Endodermal cell (in vitro differentiated cells): ENCODE data around the gene CMIP. TPM values are rescaled to one million over a fixed set of nuclear protein-coding genes. Genes with fewer than 3 reads are reported as not detected.

Experiments used
- DNase-seq: peaks from one replicate; pipeline ENCODE4 v3.0.0-alpha.2; 2017
- H3K27ac ChIP-seq: 2 replicates; pipeline ENCODE4 v1.5.1; 2013; ENCODE audit warnings: mild to moderate bottlenecking, low read depth, low read length, moderate library complexity
- H3K27me3 ChIP-seq: 2 replicates; pipeline ENCODE4 v1.6.1; 2013; ENCODE audit warnings: mild to moderate bottlenecking, low read length, moderate library complexity; ENCODE audit not compliant: insufficient read depth, control insufficient read depth, poor library complexity, severe bottlenecking
- H3K36me3 ChIP-seq: 2 replicates; pipeline ENCODE4 v1.7.0; 2013; ENCODE audit warnings: mild to moderate bottlenecking, low read length, moderate library complexity; ENCODE audit not compliant: control insufficient read depth, insufficient read depth
- H3K4me1 ChIP-seq: one replicate; pipeline ENCODE4 v1.7.0; 2013; ENCODE audit warnings: low read length; ENCODE audit not compliant: control insufficient read depth, insufficient read depth
- H3K4me3 ChIP-seq: 2 replicates; pipeline ENCODE4 v1.5.1; 2013; ENCODE audit warnings: mild to moderate bottlenecking, low read length, moderate library complexity
- H3K9ac ChIP-seq: 2 replicates; pipeline ENCODE4 v1.6.1; 2013; ENCODE audit warnings: mild to moderate bottlenecking, low read length, moderate library complexity; ENCODE audit not compliant: poor library complexity, severe bottlenecking; ENCODE audit errors: extremely low read depth
- H3K9me3 ChIP-seq: 2 replicates; pipeline ENCODE4 v1.6.1; 2013; ENCODE audit warnings: mild to moderate bottlenecking, low read length, moderate library complexity; ENCODE audit not compliant: control insufficient read depth
- H3K27ac Mint-ChIP-seq: 2 replicates; pipeline ENCODE4 v1.8.0; 2020; ENCODE audit warnings: mixed read lengths
- H3K27me3 Mint-ChIP-seq: 2 replicates; pipeline ENCODE4 v1.8.0; 2021; ENCODE audit warnings: mild to moderate bottlenecking, mixed read lengths; ENCODE audit not compliant: insufficient read depth
- H3K36me3 Mint-ChIP-seq: 2 replicates; pipeline ENCODE4 v1.8.0; 2020; ENCODE audit warnings: low read depth, mixed read lengths
- H3K4me1 Mint-ChIP-seq: 2 replicates; pipeline ENCODE4 v1.8.0; 2020; ENCODE audit warnings: mixed read lengths
- H3K4me3 Mint-ChIP-seq: 2 replicates; pipeline ENCODE4 v1.8.0; 2020; ENCODE audit warnings: mild to moderate bottlenecking, moderate library complexity, mixed read lengths
- H3K9me3 Mint-ChIP-seq: 2 replicates; pipeline ENCODE4 v1.8.0; 2020; ENCODE audit warnings: mild to moderate bottlenecking, mixed read lengths
- WGBS, 2 experiments: methylation state at CpG; one replicate each; pipeline versions ENCODE4 v1.1.5 to v1.1.7; 2013; ENCODE audit warnings: missing lambda C conversion rate in 2 of 2, mixed read lengths in 1 of 2; ENCODE audit not compliant: insufficient coverage in 1 of 2, insufficient read length in 1 of 2; 5-methylcytosine and 5-hydroxymethylcytosine counted together
- total RNA-seq, 2 donors: library from RNA; stranded (reverse); fragmentation: NEBNext Ultra II Directional in 1 of 2; extraction: Animal tissue kit (Norgen Biotek cat#: 25700) in 1 of 2; gene quantifications; 2 replicates in 1 of 2; 3 replicates in 1 of 2; pipeline ENCODE4 v1.2.1, GENCODE V29; 2021
- TF ChIP-seq, protein P1 (sequence below): fragments of 200-600 bp; sonication (generic); conservative IDR thresholded peaks from 2 replicates; pipeline ENCODE4 v1.5.0; 2021; ENCODE audit warnings: antibody characterized with exemption, mild to moderate bottlenecking

Gene CMIP
- total RNA-seq, 2 donors from 2014 or later = 64.0 to 64.7 TPM

DNA sequence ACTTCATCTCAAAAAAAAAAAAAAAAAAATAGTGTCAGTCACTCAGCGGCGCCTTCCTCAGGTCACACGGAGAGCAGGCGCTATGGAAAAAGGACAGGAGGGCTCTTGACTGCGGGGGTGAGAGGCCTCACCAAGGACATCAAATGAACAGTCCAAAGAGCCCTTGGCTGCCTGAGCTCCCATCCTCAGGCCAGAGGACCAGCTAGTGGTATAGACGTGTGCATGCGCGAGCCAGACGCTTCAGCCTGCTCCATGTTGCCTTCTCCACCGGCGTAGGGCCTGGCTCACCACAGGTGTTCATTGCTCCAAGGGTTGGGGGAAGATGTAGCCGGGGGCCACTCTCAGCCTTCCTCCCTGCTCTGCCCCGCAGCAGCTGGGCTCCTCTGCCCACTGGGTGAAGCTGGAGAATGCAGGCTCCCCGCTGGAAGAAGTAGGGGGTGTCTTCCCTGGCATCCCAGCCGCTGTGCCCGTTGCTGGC, 268.7 kb downstream of the CMIP start:
- H3K4me1 ChIP-seq = no peaks in the 10 kb centered on the region
- TF ChIP-seq, protein P1, sequence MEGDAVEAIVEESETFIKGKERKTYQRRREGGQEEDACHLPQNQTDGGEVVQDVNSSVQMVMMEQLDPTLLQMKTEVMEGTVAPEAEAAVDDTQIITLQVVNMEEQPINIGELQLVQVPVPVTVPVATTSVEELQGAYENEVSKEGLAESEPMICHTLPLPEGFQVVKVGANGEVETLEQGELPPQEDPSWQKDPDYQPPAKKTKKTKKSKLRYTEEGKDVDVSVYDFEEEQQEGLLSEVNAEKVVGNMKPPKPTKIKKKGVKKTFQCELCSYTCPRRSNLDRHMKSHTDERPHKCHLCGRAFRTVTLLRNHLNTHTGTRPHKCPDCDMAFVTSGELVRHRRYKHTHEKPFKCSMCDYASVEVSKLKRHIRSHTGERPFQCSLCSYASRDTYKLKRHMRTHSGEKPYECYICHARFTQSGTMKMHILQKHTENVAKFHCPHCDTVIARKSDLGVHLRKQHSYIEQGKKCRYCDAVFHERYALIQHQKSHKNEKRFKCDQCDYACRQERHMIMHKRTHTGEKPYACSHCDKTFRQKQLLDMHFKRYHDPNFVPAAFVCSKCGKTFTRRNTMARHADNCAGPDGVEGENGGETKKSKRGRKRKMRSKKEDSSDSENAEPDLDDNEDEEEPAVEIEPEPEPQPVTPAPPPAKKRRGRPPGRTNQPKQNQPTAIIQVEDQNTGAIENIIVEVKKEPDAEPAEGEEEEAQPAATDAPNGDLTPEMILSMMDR = peak; percentile 29
- H3K9me3 Mint-ChIP-seq = no peaks in the 10 kb centered on the region
- peaks cover 9% of the 10 kb centered on the region for H3K36me3 Mint-ChIP-seq
- no peak overlapping the region for H3K9ac ChIP-seq
- peaks cover 23% of the 10 kb centered on the region for H3K4me1 Mint-ChIP-seq
- no peaks in the 10 kb centered on the region for H3K9me3 ChIP-seq
- no peak overlapping the region for H3K27ac ChIP-seq
- no peak overlapping the region for H3K4me3 ChIP-seq
- H3K27me3 Mint-ChIP-seq = no peaks in the 10 kb centered on the region
- H3K27me3 ChIP-seq = no peaks in the 10 kb centered on the region
- H3K36me3 ChIP-seq = peaks cover 9% of the 10 kb centered on the region
- DNase-seq = peak; percentile 66
- H3K27ac Mint-ChIP-seq = no peak overlapping the region
- WGBS, 2 experiments = 92 to 99% methylated on average over 8 to 16 of the region's 16 CpGs
- H3K4me3 Mint-ChIP-seq = no peak overlapping the region

DNA sequence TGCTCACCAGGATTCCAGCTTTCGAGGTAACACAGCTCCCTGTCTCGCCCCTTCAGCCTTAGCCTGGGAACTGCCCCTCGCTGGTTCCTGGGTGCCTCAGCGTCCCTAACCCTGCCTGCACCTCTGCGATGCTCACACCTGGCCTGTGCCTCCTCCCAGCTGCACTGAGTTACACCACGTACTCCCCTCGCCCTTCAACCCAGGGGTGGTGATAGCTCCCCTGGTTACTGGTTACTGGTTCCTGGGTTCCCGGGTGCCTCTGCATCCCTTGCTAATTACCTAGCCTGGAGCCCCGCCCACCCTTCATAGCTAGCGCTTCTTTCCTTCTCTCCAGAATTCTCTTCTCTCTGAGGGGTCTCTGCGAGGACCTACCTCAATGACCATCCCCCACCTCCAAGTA, 269.2 kb downstream of the CMIP start:
- Histone ChIP-seq H3K9ac (no peak overlapping the region), H3K9me3 (no peaks in the 10 kb centered on the region), H3K4me1 (no peaks in the 10 kb centered on the region), H3K36me3 (peaks cover 5% of the 10 kb centered on the region), H3K4me3 (no peak overlapping the region), H3K27ac (no peak overlapping the region), H3K27me3 (no peaks in the 10 kb centered on the region)
- no peaks in the 10 kb centered on the region for H3K27me3 Mint-ChIP-seq
- DNase-seq = peak; percentile 61
- H3K9me3 Mint-ChIP-seq = no peaks in the 10 kb centered on the region
- TF ChIP-seq, protein P1 = no peak
- no peak overlapping the region for H3K4me3 Mint-ChIP-seq
- H3K27ac Mint-ChIP-seq = no peak overlapping the region
- H3K36me3 Mint-ChIP-seq = peaks cover 7% of the 10 kb centered on the region
- peaks cover 23% of the 10 kb centered on the region for H3K4me1 Mint-ChIP-seq
- 93 to 100% methylated on average over 6 to 11 of the region's 11 CpGs for WGBS, 2 experiments

DNA sequence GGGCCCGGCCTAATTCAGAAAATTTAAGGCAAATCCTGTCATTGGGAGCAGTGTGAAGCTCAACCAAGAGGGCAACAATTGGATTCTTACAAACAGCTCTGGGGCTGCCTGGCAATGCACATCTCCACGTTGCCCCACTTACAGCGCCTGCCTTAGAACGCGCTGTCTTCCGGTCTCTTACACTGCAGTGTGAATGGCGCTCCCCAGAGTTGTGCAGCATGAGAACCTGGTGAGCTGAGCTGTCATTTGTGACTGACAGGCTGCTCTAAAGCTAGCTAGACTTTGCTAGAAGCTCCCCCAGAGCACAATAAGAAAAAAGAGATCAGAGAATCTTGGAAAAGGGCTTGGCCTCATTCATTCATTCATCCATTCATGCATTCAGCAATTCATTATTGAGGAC, 270.0 kb downstream of the CMIP start:
- H3K36me3 Mint-ChIP-seq = peaks cover 3% of the 10 kb centered on the region
- no peaks in the 10 kb centered on the region for H3K27me3 Mint-ChIP-seq
- no peak overlapping the region for H3K9ac ChIP-seq
- H3K9me3 Mint-ChIP-seq = no peaks in the 10 kb centered on the region
- H3K27me3 ChIP-seq = no peaks in the 10 kb centered on the region
- no peak for DNase-seq
- 97% methylated on average over 7 of the region's 7 CpGs for WGBS, 2 experiments
- H3K27ac Mint-ChIP-seq = no peak overlapping the region
- no peak overlapping the region for H3K27ac ChIP-seq
- TF ChIP-seq, protein P1 = no peak
- no peak overlapping the region for H3K4me3 ChIP-seq
- no peaks in the 10 kb centered on the region for H3K36me3 ChIP-seq
- peaks cover 23% of the 10 kb centered on the region for H3K4me1 Mint-ChIP-seq
- no peaks in the 10 kb centered on the region for H3K9me3 ChIP-seq
- H3K4me1 ChIP-seq = no peaks in the 10 kb centered on the region
- no peak overlapping the region for H3K4me3 Mint-ChIP-seq
